HG02571 (cell line): Measurements from ENCODE around the gene COPS8.

Experiments
- ATAC-seq: cut with Tn5 transposase; IDR thresholded peaks from one replicate; pipeline ENCODE4 v1.9.1; 2021; ENCODE audit warnings: mild to moderate bottlenecking, moderate library complexity; ENCODE audit not compliant: unreplicated experiment

COPS8 gene

DNA sequence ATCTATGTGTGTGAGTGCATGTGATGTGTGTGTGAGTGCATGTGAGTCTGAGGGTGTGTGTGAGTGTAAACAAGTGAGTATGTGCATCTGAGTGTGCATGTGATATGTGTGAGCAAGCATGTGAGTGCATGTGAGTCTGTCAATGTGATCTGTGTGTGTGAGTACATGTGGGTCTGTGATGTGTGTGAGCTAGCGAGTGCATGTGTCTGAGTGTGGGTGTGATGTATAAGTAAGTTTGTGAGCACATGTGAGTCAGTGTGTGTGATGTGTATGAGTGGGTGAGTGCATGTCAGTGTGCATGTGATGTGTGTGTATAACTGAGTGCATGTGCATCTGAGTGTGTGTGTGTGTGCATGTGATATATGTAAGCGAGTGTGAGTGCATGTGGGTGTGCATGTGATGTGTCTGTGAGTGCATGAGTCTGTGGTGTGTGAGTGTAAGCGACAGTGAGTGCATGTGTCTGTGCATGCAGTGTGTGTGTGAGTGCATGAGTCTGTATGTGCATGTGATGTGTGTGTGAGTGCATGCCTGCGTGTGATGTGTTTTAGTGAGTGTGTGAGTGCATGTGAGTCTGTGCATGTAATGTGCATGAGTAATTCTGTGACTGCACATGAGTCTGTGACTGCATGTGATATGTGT, 44.1 kb downstream of the COPS8 start:
- ATAC-seq, result no peak

DNA sequence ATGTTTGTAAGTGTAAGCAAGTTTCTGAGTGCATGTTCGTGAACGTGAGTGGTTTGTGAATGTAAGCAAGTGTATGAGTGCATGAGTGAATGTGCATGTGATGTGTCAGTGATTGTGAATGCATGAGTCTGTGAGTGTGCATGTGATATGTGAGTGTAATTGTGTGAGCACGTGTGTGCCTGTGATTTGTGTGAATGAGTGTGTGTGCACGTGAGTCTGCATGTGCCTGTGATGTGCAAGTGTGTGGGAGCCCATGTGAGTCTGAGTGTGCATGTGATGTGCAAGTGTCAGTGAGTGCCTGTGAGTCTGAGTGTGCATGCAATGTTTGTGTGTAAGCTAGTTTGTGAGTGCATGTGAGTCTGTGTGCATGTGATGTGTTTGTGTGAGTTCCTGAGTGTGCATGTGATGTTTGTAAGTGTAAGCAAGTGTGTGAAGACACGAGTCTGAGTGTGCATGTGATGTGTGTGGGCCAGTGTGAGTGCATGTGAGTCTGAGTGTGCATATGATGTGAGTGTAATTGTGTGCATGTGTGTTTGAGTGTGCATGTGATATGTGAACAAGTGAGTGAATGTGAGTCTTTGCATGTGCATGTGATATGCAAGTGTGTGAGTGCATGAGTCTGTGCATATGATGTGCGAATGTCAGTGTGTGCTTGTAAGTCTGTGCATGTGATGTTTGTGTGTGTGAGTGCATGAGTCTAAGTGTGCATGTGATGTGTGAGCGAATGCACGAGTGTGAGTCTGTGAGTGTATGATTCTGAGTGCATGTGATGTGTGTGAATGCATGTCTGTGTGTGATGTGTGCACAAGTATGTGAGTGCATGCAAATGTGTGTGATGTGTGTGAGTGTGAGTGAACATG, 45.1 kb downstream of the COPS8 start:
- ATAC-seq, result no peak

DNA sequence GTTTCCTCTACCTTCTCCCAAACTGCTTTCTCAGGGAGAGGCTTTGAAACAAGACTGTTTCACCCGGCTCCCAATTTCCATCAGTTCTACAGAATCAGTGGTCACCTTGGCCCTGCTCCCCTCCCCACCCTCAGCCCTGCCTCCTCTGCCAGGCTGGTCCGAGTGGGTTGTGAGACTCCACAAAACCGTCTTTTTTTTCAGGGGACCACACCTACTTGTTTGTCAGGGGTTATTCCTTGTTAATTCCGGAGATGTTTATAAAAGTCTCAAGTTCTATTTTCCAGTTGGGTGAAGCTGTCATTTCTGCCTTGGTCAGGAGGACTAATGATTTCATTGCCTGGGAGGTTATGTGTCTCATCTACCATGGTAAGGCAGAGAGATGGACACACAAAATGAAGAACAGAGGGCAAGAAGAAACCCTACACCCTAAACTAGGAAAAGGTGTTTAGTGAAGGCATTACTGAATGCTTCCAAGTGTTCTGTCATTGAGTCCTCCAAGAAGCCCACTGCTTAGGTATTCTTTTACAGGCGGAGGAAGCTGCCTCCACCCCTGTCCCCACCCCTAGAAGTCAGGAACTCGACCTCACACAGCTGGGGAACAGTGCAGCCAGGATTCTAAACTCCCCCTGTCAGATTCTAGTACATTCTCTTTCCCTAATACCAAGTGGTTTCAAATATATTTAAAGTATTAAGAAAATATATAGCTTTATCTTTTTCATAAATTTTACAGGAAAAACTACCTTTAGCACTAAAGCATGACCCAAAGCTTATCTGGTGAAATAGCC, 46.3 kb downstream of the COPS8 start:
- ATAC-seq, result no peak

DNA sequence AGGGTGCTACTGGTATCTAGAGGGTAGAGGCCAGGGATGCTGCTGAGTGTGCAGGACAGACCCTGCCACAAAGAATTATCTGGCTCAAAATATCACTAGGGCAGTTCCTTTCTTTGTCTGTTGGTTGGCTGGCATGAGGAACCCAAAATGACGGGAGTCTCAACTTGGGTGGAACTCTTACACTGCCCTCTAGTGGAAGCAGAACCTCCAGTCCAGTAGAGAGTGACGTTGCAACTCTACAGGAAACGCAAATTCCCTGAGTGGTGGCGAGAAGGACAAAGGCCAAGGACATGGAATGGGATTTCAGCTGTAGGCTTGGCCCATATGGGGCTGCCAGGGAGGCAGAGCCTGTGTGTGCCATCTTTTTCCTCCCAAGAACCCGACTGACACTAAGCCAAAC, 47.1 kb downstream of the COPS8 start:
- ATAC-seq, result no peak

- ATAC-seq, result no peak
Observed at GRCh38 chr2:237134321-237135230, 48.9 kb downstream of the COPS8 start.

GRCh38 chr2:237136824-237137223, 51.1 kb downstream of the COPS8 start:
- no peak for ATAC-seq

GRCh38 chr2:237137626-237138323, 52.1 kb downstream of the COPS8 start:
- ATAC-seq, result no peak

DNA sequence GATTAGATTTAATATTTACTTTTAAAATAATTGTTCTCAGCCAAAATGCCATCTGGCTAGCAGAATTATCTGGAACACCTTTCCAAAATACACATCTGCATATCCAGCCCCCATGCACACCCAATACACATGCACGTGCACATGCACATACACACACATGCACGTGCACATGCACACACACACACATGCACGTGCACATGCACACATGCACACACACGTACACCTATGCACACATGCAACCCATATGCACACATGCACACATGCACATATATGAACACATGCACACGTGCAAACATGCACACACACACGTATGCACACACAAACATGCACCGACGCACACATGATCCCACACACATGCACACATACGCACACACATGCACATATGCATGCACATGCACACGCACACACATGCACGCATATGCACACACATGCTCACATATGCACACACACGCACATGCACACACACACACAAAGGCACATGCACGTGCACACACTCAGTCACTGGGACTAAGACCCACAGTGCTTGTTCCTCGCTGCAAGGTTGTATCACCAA, 53.5 kb downstream of the COPS8 start:
- ATAC-seq, result no peak

DNA sequence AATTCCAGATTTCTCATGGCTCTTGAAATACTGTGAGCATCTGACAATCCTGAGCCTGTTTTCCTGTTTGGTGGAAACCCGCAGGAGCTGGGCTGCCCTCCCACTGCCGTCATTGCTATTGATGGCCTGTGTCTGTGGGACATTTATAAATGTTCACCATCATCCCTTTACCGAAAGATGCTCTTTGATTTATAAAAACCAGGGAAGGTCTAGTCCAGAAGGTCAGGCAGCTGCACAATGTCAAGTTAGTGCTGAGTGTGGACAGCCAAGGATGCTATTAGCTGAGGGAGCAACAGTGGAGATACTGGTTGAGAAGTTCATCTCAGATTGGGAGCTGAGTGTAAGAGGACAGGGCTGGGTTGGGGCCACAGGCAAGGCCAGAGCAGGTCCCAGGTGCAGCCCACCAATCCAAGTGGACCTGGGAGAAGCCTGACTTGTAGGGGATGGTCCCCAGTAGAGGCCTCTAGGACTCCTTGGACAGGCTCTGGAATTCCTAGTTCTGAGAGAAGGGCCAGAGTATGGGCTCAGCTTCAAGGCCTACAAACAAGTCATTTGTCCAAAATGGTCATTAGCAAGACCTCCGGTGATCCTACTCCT, 55.1 kb downstream of the COPS8 start:
- no peak for ATAC-seq

DNA sequence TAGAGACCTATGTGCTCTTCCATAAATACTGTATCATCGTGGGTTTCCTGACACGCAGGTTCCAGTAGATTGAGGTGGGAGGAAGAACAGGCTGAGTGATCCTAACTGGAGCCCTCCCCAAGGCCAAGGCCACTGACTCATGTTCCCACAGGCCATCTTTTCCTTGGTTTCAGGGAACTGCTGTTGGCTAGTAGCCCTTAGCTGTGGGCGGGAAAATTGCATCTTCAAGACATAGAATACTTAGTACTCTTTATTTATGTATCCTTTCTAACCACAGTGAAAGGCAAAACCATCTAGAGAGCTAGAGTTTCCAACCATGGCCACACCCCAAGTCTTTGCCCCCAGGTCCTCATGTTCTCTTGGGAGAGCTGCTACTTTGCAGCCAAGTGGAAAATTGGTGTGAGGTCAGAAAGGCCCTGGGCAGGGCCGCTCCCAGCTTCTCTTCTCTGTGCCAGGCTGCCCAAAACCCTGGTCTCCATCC, 55.9 kb downstream of the COPS8 start:
- ATAC-seq, result no peak

- no peak for ATAC-seq
Observed at GRCh38 chr2:237143118-237143517, 57.4 kb downstream of the COPS8 start.

DNA sequence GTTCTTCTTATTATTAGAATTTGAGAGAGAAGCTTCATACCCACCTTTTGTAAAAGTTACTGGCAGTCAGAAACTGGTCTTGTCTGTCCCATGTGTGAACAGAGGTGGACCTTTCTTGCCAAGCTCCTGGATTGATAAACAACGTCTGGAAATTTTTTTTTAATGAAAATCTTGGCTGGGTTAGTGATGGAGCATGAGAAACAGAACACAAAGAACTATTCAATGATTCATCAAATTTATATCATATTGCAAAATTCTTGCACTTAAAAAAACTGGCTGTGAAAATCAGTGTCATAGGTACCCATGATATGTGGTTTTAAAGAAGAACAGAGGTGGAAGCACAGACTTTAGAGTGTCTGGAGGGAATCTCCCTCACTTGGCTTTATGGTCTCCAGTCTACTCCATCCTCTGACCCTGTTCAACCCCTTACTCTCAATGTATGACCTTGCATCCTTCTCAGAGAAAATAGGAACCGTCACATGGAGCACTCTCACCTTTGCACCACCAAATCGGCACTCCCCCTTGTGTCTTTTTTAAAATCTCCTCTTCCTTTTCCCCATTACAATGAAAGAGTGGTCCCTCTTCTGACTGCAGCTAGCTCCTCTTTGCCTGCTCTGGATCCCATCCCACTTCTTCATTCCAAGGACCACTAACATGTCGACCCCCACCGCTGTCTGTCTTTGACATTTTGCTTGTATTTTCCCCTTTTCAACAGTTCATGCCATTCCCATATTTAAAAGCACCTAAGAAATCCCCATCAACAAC, 58.2 kb downstream of the COPS8 start:
- no peak for ATAC-seq

DNA sequence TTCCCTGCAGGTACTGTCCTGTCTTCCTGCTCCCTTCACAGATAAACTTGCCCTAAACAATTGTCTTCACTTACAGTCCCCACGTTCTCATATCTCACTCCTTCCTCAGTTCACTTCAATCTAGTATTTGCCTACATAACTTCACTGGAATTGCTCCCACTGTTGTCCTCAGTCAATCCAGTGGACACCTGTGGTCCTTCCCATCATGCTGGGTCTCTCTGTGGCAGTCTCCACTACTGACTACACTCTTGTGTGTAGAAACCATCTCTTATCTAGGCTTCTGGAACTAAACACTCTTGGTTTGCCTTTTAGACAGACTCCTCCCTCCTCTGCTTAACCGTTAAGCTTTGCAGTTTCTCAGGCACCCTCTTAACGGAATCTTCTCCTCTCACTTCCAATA, 58.8 kb downstream of the COPS8 start:
- no peak for ATAC-seq

GRCh38 chr2:237147317-237147716, 61.6 kb downstream of the COPS8 start:
- ATAC-seq, result no peak

- ATAC-seq, result no peak
Observed at GRCh38 chr2:237148624-237149023, 62.9 kb downstream of the COPS8 start.

- no peak for ATAC-seq
Observed at GRCh38 chr2:237149425-237149824, 63.7 kb downstream of the COPS8 start.
